ENCODE measurements around the gene HOXB3.

- no peak for TF ChIP-seq CTCF (IDR thresholded peaks at IDR 0.05)
- no peak for TF ChIP-seq POLR2AphosphoS5 (IDR thresholded peaks at IDR 0.05)
Observed at GRCh38 chr17:48528936-48529682, 60.9 kb downstream of the HOXB3 start.
